ENCODE data around the gene USP12.
"Not testable (repeated sequence)": the region's sequence is repeated elsewhere in the genome, so short reads cannot be mapped to it uniquely, and the experiment has no call there.

Gene USP12

GRCh38 chr13:27126859-27127258 is 44.8 kb downstream of the USP12 start:
- H3K4me3 ChIP-seq (ENCODE audit: low read depth, low read length) = no peak overlapping the region

GRCh38 chr13:27125357-27126282 is 46.0 kb downstream of the USP12 start:
- TF ChIP-seq CTCF (IDR thresholded peaks at IDR 0.05; ENCODE audit: low read depth, low read length, missing control alignments) = no peak
- DNase-seq (ENCODE audit: low read depth) = no peak
- H3K4me3 ChIP-seq (ENCODE audit: low read depth, low read length) = no peak overlapping the region

More at GRCh38 chr13:27126859-27127258, 44.8 kb downstream of the USP12 start:
- no peak for DNase-seq (ENCODE audit: low read depth)
- no peak for TF ChIP-seq CTCF (IDR thresholded peaks at IDR 0.05; ENCODE audit: low read depth, low read length, missing control alignments)
- in situ Hi-C loops (cut with HindIII; ENCODE audit: low sequenced_read_pairs) = no loop called here

GRCh38 chr13:27124571-27124970 is 47.0 kb downstream of the USP12 start:
- DNase-seq (ENCODE audit: low read depth) = no peak
- no peak overlapping the region for H3K4me3 ChIP-seq (ENCODE audit: low read depth, low read length)
- in situ Hi-C loops (cut with HindIII; ENCODE audit: low sequenced_read_pairs) = no loop called here
- TF ChIP-seq CTCF (IDR thresholded peaks at IDR 0.05; ENCODE audit: low read depth, low read length, missing control alignments) = no peak

More at GRCh38 chr13:27125357-27126282, 46.0 kb downstream of the USP12 start:
- in situ Hi-C loops (cut with HindIII; ENCODE audit: low sequenced_read_pairs) = no loop called here

GRCh38 chr13:27123445-27123844 is 48.2 kb downstream of the USP12 start:
- DNase-seq (ENCODE audit: low read depth); H3K4me3 ChIP-seq (ENCODE audit: low read depth, low read length); in situ Hi-C loops (cut with HindIII; ENCODE audit: low sequenced_read_pairs): not testable (repeated sequence)

GRCh38 chr13:27122036-27122435 is 49.6 kb downstream of the USP12 start:
- in situ Hi-C loops (cut with HindIII; ENCODE audit: low sequenced_read_pairs) = no loop called here
- no peak for TF ChIP-seq CTCF (IDR thresholded peaks at IDR 0.05; ENCODE audit: low read depth, low read length, missing control alignments)
- no peak for DNase-seq (ENCODE audit: low read depth)
- H3K4me3 ChIP-seq (ENCODE audit: low read depth, low read length) = no peak overlapping the region

- in situ Hi-C loops (cut with HindIII; ENCODE audit: low sequenced_read_pairs) = no loop called here
- no peak overlapping the region for H3K4me3 ChIP-seq (ENCODE audit: low read depth, low read length)
- no peak for DNase-seq (ENCODE audit: low read depth)
- no peak for TF ChIP-seq CTCF (IDR thresholded peaks at IDR 0.05; ENCODE audit: low read depth, low read length, missing control alignments)
Measured at GRCh38 chr13:27120811-27121210, 50.8 kb downstream of the USP12 start.

GRCh38 chr13:27120011-27120410 is 51.6 kb downstream of the USP12 start:
- no peak overlapping the region for H3K4me3 ChIP-seq (ENCODE audit: low read depth, low read length)
- in situ Hi-C loops (cut with HindIII; ENCODE audit: low sequenced_read_pairs) = no loop called here
- no peak for DNase-seq (ENCODE audit: low read depth)
- TF ChIP-seq CTCF (IDR thresholded peaks at IDR 0.05; ENCODE audit: low read depth, low read length, missing control alignments) = no peak

All from astrocyte of the cerebellum (primary cell).